ENCODE results near the gene DOCK10. TPM values are rescaled to one million over a fixed set of nuclear protein-coding genes. Genes with fewer than 3 reads are reported as not detected.

DOCK10 gene
- total and polyA plus RNA-seq, 3 donors from 2014 or later, result 2.9 to 20.2 (median 11.4) TPM

DNA sequence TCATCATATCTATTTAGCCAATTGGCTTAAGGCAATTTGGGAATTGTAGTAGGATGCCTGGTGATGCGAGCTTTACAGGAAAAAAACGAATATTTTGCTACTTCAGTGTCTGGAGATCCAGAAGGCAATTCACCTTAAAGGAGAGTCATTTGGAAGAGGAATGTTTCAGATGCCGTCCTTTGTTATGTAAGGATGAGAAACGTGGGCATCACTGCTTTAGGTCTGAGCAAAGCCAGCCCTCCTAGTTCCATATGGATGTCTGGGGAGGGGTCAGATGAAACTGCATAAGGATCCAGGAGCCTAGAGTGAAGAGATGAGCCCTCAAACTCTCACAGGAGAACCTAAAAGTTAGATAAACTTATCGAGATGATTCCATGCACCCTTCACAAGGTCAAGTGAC, 30.9 kb upstream of the DOCK10 start:
- H3K27ac ChIP-seq, result no peak overlapping the region
- TF ChIP-seq, protein P1, sequence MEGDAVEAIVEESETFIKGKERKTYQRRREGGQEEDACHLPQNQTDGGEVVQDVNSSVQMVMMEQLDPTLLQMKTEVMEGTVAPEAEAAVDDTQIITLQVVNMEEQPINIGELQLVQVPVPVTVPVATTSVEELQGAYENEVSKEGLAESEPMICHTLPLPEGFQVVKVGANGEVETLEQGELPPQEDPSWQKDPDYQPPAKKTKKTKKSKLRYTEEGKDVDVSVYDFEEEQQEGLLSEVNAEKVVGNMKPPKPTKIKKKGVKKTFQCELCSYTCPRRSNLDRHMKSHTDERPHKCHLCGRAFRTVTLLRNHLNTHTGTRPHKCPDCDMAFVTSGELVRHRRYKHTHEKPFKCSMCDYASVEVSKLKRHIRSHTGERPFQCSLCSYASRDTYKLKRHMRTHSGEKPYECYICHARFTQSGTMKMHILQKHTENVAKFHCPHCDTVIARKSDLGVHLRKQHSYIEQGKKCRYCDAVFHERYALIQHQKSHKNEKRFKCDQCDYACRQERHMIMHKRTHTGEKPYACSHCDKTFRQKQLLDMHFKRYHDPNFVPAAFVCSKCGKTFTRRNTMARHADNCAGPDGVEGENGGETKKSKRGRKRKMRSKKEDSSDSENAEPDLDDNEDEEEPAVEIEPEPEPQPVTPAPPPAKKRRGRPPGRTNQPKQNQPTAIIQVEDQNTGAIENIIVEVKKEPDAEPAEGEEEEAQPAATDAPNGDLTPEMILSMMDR (IDR thresholded peaks at IDR 0.05), result no peak
- TF ChIP-seq POLR2A (IDR thresholded peaks at IDR 0.05), result no peak
- WGBS, 2 donors, result 65 to 66% methylated on average over 5 of the region's 5 CpGs

DNA sequence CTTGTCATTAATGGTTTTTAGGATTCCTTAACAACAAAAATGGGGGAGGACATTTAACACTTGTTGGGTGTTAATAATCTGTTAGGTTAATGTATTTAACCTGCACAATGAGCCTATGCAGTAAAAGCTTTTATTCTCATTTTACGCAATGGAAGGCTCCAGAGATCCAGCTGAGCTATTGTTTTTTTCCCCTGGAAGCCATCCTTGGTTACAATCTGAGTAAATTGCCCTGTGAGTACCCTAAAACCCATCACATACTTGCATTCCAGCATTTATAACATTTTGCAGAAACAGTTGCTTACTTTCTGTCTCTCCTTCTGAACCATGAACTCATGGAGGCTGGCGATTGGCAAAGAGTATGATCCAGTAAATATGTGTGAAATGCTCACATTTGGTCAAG, 30.2 kb upstream of the DOCK10 start:
- H3K4me1 ChIP-seq, result no peaks in the 10 kb centered on the region
- intact Hi-C loops (cut with DNase I; ENCODE audit: low total_unique reads), result no loop called here
- H3K9me3 ChIP-seq, result no peaks in the 10 kb centered on the region
- H3K27ac ChIP-seq, result no peak overlapping the region
- no peak for DNase-seq
- 86 to 90% methylated on average over 2 of the region's 2 CpGs for WGBS, 2 donors
- no peak for TF ChIP-seq POLR2A (IDR thresholded peaks at IDR 0.05)
- TF ChIP-seq, protein P1 (IDR thresholded peaks at IDR 0.05), result no peak
- no peaks in the 10 kb centered on the region for H3K27me3 ChIP-seq
- H3K36me3 ChIP-seq (ENCODE audit: low read depth, missing control alignments), result no peaks in the 10 kb centered on the region
- H3K4me3 ChIP-seq, result no peak overlapping the region

More for the DNA sequence above, 30.9 kb upstream of the DOCK10 start:
- H3K36me3 ChIP-seq (ENCODE audit: low read depth, missing control alignments), result no peaks in the 10 kb centered on the region
- H3K4me1 ChIP-seq, result no peaks in the 10 kb centered on the region
- intact Hi-C loops (cut with DNase I; ENCODE audit: low total_unique reads), result no loop called here
- H3K27me3 ChIP-seq, result no peaks in the 10 kb centered on the region
- H3K9me3 ChIP-seq, result no peaks in the 10 kb centered on the region
- DNase-seq, result no peak
- H3K4me3 ChIP-seq, result no peak overlapping the region

DNA sequence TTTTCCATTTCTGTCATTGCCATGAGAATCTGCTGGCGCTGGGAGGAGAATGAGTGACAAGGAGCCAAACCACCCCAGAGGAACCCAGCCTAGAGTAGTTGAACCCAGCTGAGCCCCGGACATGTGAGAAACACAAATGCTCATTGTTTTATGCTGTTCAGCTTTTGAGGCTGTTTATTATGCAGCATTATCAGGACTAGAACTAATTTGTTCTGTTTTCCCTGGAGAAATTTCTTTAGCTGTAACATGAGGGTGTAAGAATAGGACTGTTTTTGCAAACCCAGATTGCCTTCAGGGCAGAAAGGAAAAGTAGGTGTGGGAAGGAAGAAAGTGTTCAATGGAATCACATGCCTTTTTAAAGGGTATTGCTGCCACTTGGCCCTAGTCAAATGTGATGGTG, 28.5 kb upstream of the DOCK10 start:
- Histone ChIP-seq H3K27ac (no peak overlapping the region), H3K9me3 (no peaks in the 10 kb centered on the region), H3K27me3 (no peaks in the 10 kb centered on the region), H3K4me1 (no peaks in the 10 kb centered on the region), H3K4me3 (no peak overlapping the region), H3K36me3 (ENCODE audit: low read depth, missing control alignments) (no peaks in the 10 kb centered on the region)
- 84 to 88% methylated on average over 2 of the region's 2 CpGs for WGBS, 2 donors
- intact Hi-C loops (cut with DNase I; ENCODE audit: low total_unique reads), result no loop called here
- no peak for DNase-seq
- no peak for TF ChIP-seq POLR2A (IDR thresholded peaks at IDR 0.05)
- TF ChIP-seq, protein P1 (IDR thresholded peaks at IDR 0.05), result no peak

DNA sequence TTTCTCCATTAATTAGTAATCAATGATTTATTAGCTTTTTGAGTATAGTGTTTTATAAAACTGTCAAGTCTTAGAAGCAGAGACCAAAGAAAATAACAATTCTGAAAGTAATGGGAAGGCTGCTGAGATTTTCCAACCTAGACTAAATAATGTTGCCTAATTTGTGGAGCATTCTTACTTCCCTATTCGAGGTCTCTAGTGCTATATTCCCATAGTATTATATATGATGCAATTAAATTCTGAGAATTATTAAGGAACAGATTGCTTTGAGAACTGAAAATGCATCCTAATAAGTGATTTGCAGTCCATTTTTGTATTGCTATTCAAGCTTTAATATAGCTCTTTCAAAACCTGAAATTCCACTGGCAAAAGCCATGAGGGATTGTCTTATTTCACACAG, 27.7 kb upstream of the DOCK10 start:
- H3K9me3 ChIP-seq, result no peaks in the 10 kb centered on the region
- no peak for TF ChIP-seq POLR2A (IDR thresholded peaks at IDR 0.05)
- TF ChIP-seq, protein P1 (IDR thresholded peaks at IDR 0.05), result no peak
- intact Hi-C loops (cut with DNase I; ENCODE audit: low total_unique reads), result no loop called here
- no peaks in the 10 kb centered on the region for H3K4me1 ChIP-seq
- no peak overlapping the region for H3K27ac ChIP-seq
- no peaks in the 10 kb centered on the region for H3K27me3 ChIP-seq
- no peak overlapping the region for H3K4me3 ChIP-seq
- WGBS, 2 donors, result 52 to 66% methylated on average over 1 of the region's 1 CpG
- DNase-seq, result no peak
- H3K36me3 ChIP-seq (ENCODE audit: low read depth, missing control alignments), result no peaks in the 10 kb centered on the region

DNA sequence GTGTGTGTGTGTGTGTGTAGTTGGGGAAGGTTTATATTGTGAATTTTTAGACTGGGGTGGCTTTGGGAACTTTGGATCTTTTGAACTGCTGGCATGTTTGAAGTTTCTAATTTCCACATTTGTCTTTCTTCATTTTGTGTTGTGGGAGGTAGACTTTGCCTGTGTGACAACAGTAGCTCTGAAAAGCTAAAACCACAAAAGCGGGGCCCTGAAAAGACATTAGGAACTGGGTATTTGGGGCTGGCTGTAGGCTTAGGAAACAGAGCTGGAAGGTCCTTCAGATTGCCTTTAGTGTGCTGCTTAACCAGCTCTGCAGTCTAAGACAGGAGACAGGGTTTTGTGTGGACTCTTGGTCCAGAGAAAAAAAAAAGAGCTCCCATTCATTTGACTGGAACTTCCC, 27.2 kb upstream of the DOCK10 start:
- intact Hi-C loops (cut with DNase I; ENCODE audit: low total_unique reads), result no loop called here
- no peak for DNase-seq
- Histone ChIP-seq H3K4me1 (no peaks in the 10 kb centered on the region), H3K27me3 (no peaks in the 10 kb centered on the region), H3K4me3 (no peak overlapping the region), H3K36me3 (ENCODE audit: low read depth, missing control alignments) (no peaks in the 10 kb centered on the region), H3K27ac (no peak overlapping the region), H3K9me3 (no peaks in the 10 kb centered on the region)
- no peak for TF ChIP-seq POLR2A (IDR thresholded peaks at IDR 0.05)
- TF ChIP-seq, protein P1 (IDR thresholded peaks at IDR 0.05), result no peak
- WGBS, 2 donors, result 82 to 96% methylated on average over 1 of the region's 1 CpG

Data from testis (tissue), 3 donors.